Cardiac muscle cell (in vitro differentiated cells and primary cell): ENCODE measurements around the gene PPP1R36. TPM values are rescaled to one million over a fixed set of nuclear protein-coding genes. Genes with fewer than 3 reads are reported as not detected.

ENCODE experiments used
- DNase-seq, 2 donors: peaks; one replicate each; pipeline versions ENCODE4 v3.0.0 to v3.0.0-alpha.2; 2010 to 2017; ENCODE audit warnings: low read depth in 1 of 2, low spot score in 1 of 2
- H3K27ac ChIP-seq: fragments of 200-600 bp; sonication (generic); 2 replicates; pipeline ENCODE4 v1.5.1; 2016
- H3K27me3 ChIP-seq: fragments of 200-600 bp; sonication (generic); 2 replicates; pipeline ENCODE4 v1.6.0; 2016; ENCODE audit warnings: control low read depth
- H3K36me3 ChIP-seq: fragments of 200-600 bp; sonication (generic); 2 replicates; pipeline ENCODE4 v1.5.1; 2016; ENCODE audit warnings: control low read depth
- H3K4me1 ChIP-seq: fragments of 200-600 bp; sonication (generic); 2 replicates; pipeline ENCODE4 v1.8.1; 2017; ENCODE audit warnings: low read depth, mild to moderate bottlenecking, mixed run types
- H3K4me3 ChIP-seq: fragments of 200-600 bp; sonication (generic); 2 replicates; pipeline ENCODE4 v1.5.1; 2016; ENCODE audit warnings: mild to moderate bottlenecking
- H3K9me3 ChIP-seq: fragments of 200-600 bp; sonication (generic); 2 replicates; pipeline ENCODE4 v1.5.1; 2017; ENCODE audit warnings: low read depth, mild to moderate bottlenecking, control low read depth
- polyA plus RNA-seq: library from polyadenylated mRNA; unstranded; fragments of >200 nt; fragmentation: Nextera tagmentation; extraction: Ambion mirVana; gene quantifications from 2 replicates; pipeline ENCODE4 v1.2.1, GENCODE V29; 2016
- total RNA-seq: library from RNA; depleted of rRNA; stranded (reverse); fragments of >200 nt; gene quantifications from 2 replicates; pipeline ENCODE4 v1.2.3, GENCODE V29; 2016
- TF ChIP-seq, protein P1 (sequence below): IDR thresholded peaks from 2 replicates; pipeline ENCODE4 v1.5.1; 2012; ENCODE audit warnings: low read depth, mild to moderate bottlenecking, low read length

The PPP1R36 gene
- total and polyA plus RNA-seq, 2 experiments from 2014 or later, result 0.40 TPM; not detected in 1

GRCh38 chr14:64594438-64594837, 44.7 kb downstream of the PPP1R36 start:
- no peaks in the 10 kb centered on the region for H3K4me1 ChIP-seq
- DNase-seq, result no peak
- H3K4me3 ChIP-seq, result no peak overlapping the region
- no peaks in the 10 kb centered on the region for H3K9me3 ChIP-seq
- TF ChIP-seq, protein P1, sequence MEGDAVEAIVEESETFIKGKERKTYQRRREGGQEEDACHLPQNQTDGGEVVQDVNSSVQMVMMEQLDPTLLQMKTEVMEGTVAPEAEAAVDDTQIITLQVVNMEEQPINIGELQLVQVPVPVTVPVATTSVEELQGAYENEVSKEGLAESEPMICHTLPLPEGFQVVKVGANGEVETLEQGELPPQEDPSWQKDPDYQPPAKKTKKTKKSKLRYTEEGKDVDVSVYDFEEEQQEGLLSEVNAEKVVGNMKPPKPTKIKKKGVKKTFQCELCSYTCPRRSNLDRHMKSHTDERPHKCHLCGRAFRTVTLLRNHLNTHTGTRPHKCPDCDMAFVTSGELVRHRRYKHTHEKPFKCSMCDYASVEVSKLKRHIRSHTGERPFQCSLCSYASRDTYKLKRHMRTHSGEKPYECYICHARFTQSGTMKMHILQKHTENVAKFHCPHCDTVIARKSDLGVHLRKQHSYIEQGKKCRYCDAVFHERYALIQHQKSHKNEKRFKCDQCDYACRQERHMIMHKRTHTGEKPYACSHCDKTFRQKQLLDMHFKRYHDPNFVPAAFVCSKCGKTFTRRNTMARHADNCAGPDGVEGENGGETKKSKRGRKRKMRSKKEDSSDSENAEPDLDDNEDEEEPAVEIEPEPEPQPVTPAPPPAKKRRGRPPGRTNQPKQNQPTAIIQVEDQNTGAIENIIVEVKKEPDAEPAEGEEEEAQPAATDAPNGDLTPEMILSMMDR, result no peak
- H3K27me3 ChIP-seq, result no peaks in the 10 kb centered on the region
- H3K36me3 ChIP-seq, result no peaks in the 10 kb centered on the region
- no peak overlapping the region for H3K27ac ChIP-seq

DNA sequence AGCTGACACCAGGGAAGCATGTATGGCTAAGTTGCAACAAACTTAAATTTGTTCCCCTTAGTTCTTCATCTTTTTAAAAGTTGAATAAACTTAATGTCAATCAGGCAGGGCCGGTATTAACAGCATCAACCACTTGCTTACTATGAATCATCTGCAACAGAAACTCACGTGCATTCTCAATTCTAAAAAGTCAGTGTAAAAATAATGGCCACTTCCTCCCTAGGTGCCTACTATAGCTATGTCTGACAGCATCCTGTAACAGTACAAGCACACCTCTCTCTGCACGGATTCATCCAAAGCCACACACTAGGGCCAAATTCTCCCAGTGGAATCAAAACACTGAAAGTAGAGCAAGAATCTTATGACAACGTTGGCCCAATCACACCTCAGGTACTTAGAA, 48.6 kb downstream of the PPP1R36 start:
- no peak for DNase-seq
- H3K27me3 ChIP-seq, result no peaks in the 10 kb centered on the region
- no peaks in the 10 kb centered on the region for H3K4me1 ChIP-seq
- no peaks in the 10 kb centered on the region for H3K36me3 ChIP-seq
- TF ChIP-seq, protein P1, result no peak
- H3K9me3 ChIP-seq, result no peaks in the 10 kb centered on the region
- H3K27ac ChIP-seq, result no peak overlapping the region
- H3K4me3 ChIP-seq, result no peak overlapping the region

- H3K4me1 ChIP-seq, result no peaks in the 10 kb centered on the region
- H3K27ac ChIP-seq, result no peak overlapping the region
- H3K27me3 ChIP-seq, result no peaks in the 10 kb centered on the region
- no peak overlapping the region for H3K4me3 ChIP-seq
- TF ChIP-seq, protein P1, result no peak
- H3K9me3 ChIP-seq, result no peaks in the 10 kb centered on the region
- H3K36me3 ChIP-seq, result no peaks in the 10 kb centered on the region
- DNase-seq, result peak in 1 of 2 donors; percentile 37
These were observed 51.8 kb downstream of the PPP1R36 start for GRCh38 chr14:64601571-64601970.

GRCh38 chr14:64602826-64603225, 53.1 kb downstream of the PPP1R36 start:
- no peak for DNase-seq
- H3K4me3 ChIP-seq, result no peak overlapping the region
- no peaks in the 10 kb centered on the region for H3K36me3 ChIP-seq
- H3K9me3 ChIP-seq, result no peaks in the 10 kb centered on the region
- H3K4me1 ChIP-seq, result no peaks in the 10 kb centered on the region
- H3K27me3 ChIP-seq, result no peaks in the 10 kb centered on the region
- TF ChIP-seq, protein P1, result no peak
- H3K27ac ChIP-seq, result no peak overlapping the region

GRCh38 chr14:64604001-64604400, 54.2 kb downstream of the PPP1R36 start:
- Histone ChIP-seq H3K27me3 (no peaks in the 10 kb centered on the region), H3K9me3 (no peaks in the 10 kb centered on the region), H3K36me3 (no peaks in the 10 kb centered on the region), H3K4me3 (no peak overlapping the region), H3K27ac (no peak overlapping the region), H3K4me1 (no peaks in the 10 kb centered on the region)
- TF ChIP-seq, protein P1, result no peak
- no peak for DNase-seq

GRCh38 chr14:64604881-64605280, 55.1 kb downstream of the PPP1R36 start:
- Histone ChIP-seq H3K27me3 (no peaks in the 10 kb centered on the region), H3K9me3 (no peaks in the 10 kb centered on the region), H3K27ac (no peak overlapping the region), H3K4me1 (no peaks in the 10 kb centered on the region), H3K4me3 (no peak overlapping the region), H3K36me3 (no peaks in the 10 kb centered on the region)
- TF ChIP-seq, protein P1, result no peak
- no peak for DNase-seq
